Stimulated activated CD8-positive, alpha-beta memory T cell treated with anti-CD3 and anti-CD28 coated beads, Interleukin-7, amount 100 ng/mL, for 4 hours (primary cell): ENCODE measurements around the gene OR5B21.
A peak's percentile ranks its signal among the peaks of the same experiment; 100 is the strongest.

Source experiments
- DNase-seq, 2 donors: peaks; one replicate each; pipeline ENCODE4 v3.0.0-alpha.2; 2020; ENCODE audit warnings: low read depth in 2 of 2

OR5B21 gene

GRCh38 chr11:58508005-58508404, at the start of gene OR5B21:
OR5B21 (minus strand) TSS chr11:58508105; CDS start chr11:58508105, 0 bp downstream.
- DNase-seq = no peak

DNA sequence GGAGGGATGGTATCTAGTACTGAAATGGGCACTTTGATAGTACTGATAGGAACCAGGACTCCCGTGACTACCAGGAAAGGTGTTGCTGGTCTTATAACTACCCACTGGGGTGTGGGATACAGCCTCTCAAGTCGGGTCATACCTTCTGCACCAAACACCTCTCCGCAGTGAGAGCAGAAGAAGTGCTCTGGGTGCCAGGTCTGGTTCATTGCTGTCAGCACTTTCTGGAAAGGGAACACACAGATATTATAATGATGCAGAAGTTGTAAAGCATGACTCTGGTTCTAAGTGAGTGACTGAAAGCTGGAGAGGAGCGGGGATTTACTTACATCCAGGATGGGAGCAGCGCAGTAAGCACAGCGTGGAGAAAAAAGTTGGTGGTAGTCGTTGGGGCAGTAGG, 41.7 kb upstream of the OR5B21 start:
- no peak for DNase-seq

- DNase-seq = no peak
These were observed 38.9 kb upstream of the OR5B21 start for GRCh38 chr11:58546841-58547240.

- no peak for DNase-seq
These were observed 24.0 kb upstream of the OR5B21 start for GRCh38 chr11:58531865-58532341.

DNA sequence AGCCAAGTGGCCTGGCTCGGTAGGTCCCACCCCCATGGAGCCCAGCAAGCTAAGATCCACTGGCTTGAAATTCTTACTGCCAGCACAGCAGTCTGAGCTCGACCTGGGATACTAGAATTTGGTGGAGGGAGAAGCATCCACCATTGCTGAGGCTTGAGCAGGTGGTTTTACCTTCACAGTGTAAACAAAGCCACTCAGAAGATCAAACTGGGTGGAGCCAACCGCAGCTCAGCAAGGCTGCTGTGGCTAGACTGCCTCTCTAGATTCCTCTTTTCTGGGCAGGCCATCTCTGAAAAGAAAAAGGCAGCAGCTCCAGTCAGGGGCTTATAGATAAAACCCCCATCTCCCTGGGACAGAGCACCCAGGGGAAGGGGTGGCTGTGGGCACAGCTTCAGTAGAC, 22.3 kb upstream of the OR5B21 start:
- DNase-seq = no peak

DNA sequence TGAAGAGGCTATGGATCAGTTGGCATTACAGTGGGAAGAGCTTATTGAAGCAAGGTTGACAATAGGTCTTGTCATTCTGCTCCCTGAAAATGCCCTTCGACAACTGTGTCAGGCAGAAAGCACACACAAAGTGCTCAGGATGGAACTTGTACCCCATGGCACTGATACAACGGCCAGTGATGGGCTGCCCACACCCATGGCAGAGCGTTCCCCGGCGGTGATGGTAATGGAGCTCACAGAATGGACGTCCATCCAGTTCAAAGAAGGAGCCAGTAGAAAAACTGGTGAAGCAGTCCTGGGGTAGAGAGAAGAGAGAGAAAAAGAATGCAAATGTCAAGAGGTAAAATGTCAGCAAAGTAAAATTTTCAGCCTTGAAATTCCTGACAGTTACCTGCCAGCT, 19.5 kb upstream of the OR5B21 start:
- no peak for DNase-seq

GRCh38 chr11:58526721-58527120, 18.8 kb upstream of the OR5B21 start:
- DNase-seq = no peak

DNA sequence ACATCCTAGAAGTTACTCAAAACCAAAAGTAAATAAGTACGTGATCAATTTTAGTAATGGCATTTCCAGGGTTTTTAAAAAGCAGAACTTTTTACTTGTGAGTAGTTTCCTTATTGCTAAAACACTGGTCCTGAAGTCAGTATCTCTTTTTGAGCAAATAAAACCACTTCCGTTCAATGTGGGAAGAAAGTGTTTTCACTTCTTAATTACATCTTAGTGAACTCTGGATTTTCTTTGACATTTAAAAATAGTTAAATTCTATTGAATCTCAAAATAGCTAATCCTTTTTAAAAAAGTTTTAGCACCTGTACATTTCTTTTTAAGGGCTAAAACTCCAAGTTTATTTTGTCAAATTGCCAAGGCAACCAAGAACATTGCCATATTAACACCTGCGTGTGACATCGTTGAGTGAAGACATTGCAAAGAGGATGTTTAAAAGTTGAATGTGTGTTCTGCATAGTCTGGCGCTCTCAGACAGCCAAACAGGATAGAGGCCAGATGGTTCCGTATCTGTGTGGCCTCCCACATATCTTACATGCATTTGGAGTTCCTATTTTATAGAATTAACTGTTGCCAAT, 17.2 kb upstream of the OR5B21 start:
- no peak for DNase-seq

GRCh38 chr11:58524232-58525036, 16.5 kb upstream of the OR5B21 start:
- peak in 1 of 2 donors; percentile 36 for DNase-seq

DNA sequence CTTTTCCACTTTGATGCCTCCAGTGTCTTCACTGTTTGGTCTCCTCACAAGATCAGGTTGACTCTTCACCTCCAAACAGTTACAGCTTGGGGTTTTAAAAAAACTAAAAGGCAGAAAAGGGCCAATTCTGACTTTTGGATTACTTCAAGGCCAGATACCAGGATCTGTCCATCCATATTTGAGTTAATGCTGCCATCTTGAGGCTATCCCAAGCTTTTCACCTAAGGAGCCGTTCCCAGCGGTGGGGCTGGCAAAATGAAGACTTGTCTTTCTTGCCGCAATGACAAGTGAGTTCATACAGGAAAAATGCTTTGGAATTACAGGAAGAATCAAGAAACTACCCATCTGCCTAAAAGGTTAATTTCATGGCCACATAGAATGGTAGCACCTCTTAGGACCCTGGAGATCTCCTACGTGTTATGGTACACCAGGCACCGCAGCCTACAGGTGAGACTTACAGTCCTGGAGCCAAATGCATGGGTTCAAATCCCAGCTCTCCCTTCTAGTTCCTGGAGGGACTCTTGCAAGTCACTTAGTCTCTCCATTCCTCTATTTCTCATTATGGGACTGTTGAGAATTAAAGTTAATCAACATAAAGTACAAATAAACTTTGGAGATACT, 6.0 kb upstream of the OR5B21 start:
- DNase-seq = no peak

GRCh38 chr11:58511636-58512035, 3.7 kb upstream of the OR5B21 start:
- no peak for DNase-seq

- no peak for DNase-seq
These were observed 1.8 kb upstream of the OR5B21 start for GRCh38 chr11:58509748-58510147.

DNA sequence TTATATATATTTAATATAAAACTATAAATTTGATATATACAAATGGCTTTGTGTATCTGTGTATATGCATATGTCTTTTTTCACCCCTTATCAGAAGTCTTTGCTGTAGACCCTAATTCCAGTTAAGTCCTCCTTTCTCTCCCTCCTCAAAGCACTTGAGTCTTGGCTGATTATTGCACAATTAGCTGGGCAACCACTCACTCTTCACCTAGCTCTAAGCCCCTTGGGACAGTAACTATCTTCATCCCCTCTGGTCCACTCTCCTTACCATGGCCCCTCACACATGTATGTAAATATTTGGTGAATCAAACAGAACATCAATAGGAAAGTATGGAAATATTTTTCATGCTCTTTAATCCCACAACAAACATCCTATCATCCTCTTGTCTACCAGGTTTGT, 909 bp upstream of the OR5B21 start:
- no peak for DNase-seq

- no peak for DNase-seq
These were observed 550 bp downstream of the OR5B21 start for GRCh38 chr11:58507355-58507754.

DNA sequence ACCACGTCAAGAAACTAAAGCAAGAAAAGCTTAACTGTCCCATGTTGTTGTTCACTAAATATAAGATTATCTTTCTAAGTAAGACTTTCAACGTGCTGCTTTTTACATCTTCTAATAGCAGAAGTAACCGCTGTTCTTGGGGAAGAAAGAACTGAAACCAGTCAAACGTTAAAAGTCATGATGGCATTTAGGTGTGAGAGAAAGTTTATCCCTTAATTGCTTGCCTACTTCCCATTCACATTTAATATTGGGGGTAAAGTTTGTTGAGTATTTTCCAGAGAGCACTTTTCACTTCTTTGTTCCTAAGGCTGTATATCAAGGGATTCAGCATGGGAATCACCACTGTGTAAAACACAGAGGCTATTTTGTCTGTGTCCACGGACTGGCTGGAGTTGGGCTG, 970 bp downstream of the OR5B21 start:
- DNase-seq = no peak

GRCh38 chr11:58505849-58506248, 2.1 kb downstream of the OR5B21 start:
- DNase-seq = no peak

DNA sequence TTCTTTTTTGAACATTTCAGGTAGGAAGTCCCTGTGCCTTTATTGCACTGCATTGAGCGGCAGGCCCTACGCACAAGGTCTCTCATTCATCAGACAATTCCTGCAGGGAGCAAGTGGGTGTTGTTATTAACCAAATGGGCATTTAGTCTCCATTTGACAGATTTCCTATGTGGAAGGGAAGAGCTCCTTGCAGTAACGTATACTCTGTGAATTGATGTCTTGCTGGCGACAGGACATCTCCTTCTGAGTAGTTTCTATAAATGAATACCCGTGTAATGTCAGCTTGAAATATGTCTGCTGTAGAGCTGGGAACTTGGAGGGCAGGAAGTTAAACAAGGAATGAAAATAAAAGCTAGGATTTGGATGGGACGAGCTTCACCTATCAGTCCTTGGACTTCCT, 3.7 kb downstream of the OR5B21 start:
- no peak for DNase-seq

- DNase-seq = no peak
These were observed 4.5 kb downstream of the OR5B21 start for GRCh38 chr11:58503361-58503856.

DNA sequence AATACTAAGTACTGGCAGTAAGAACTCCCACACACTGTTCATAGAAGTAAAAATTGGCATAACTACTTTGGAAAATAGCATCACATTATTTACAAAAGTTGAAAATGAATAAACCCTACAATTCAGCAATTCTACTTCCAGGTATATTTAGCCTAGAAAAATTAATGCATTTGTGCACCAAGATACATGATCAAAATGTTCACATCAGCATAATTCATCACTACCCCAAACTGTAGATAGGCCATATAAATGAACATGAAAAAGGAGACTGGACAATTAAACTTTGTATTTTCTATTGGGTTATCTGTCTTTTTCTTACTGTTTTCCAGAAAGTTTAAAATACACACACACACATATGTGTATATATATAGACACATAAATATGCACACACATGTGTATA, 5.9 kb downstream of the OR5B21 start:
- DNase-seq = no peak

GRCh38 chr11:58498464-58498863, 9.4 kb downstream of the OR5B21 start:
- DNase-seq = peak in 1 of 2 donors; percentile 2

DNA sequence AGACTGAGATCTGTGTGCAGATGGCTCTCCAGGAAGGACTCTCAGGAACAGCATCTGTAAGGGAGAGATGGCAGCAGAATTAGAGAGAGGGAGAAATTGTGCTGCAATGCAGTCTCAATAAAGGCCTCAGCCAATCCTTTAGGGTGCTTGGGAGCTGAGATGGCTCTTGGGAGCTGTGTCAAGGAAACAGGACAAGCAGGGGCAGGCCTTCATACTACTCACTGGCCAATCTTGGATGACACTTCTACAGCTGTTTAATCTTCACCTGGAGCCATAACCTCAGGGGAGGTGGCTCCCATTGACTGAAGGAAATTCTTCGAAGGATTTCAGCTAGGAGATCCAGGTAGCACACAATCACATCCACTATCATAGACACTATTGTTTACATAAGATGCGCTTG, 10.0 kb downstream of the OR5B21 start:
- DNase-seq = no peak

DNA sequence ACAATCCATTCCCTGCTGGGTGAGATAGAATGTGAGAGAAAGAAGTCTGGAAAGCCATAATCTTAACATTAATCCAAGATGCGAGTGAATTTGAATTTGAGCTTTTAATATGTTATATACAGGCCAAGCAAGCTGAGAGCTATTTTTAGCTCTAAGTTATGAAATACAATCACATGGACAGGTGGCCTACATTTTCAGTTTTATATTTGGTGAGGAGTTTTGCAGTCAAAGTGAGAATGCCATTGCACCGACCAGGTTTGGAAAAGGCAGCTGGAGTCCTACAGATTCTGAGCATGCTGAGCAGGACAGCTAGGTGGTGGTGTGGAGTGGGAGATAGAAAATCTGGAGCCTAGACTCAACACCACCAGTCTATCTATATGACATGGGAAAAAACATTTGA, 12.0 kb downstream of the OR5B21 start:
- DNase-seq = no peak

DNA sequence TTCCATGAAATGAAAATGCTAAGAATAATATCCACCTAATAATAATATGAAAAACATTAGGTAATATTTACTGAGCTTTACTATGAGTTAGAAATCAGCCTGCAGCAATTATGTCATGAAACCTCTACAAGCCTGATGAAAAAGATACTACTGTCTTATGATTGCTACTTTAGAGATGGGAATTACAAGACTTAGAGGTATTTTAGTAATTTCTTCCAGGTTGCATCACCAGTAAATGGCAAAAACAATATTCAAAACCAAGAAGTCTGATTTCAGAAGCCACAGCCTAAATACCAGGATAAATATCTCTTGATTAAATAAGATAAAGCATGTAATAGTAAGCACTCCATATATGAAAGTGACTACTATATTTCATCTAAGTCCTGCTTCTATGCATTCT, 13.8 kb downstream of the OR5B21 start:
- DNase-seq = no peak
